ENCODE data around the gene CDK10.

CDK10 gene

DNA sequence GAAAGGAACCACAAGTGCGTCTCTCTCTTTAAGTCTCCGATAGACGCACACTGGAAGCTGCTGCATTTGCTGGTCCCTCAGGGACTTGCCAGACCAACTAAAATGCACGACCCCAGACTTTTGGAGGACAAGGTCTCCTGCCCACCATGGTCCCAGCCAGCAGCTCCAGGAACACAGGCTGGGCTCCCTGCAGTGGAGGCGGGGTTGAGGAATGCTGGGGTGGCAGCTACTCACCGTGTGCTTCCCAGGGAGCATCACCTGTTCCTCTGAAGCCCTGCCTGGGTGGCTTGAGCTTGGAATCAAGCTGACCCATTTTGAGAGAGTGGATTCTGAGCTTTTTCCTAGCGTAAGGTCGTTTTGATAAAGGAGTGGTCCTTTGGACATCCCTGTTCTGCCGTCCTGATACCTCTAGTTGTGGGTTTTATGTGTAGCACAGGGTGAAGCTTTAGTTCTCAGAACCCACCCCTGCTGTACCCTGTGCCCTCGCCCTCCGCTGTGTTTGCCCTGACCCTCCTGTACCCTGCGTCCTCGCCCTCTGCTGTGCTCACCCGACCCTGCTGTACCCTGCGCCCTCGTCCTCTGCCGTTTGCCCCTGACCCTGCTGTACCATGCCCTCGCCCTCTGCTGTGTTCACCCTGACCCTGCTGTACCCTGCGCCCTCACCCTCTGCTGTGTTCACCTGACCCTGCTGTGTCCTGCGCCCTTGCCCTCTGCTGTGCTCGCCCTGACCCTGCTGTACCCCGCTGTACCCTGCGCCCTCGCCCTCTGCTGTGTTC is 45.8 kb downstream of the CDK10 start:
- in situ Hi-C loops (cut with MboI; ENCODE audit: low sequenced_read_pairs): no loop called here

- in situ Hi-C loops (cut with MboI; ENCODE audit: low sequenced_read_pairs): no loop called here
Observed at GRCh38 chr16:89732918-89733242, 46.4 kb downstream of the CDK10 start.

- in situ Hi-C loops (cut with MboI; ENCODE audit: low sequenced_read_pairs): no loop called here
Observed at GRCh38 chr16:89733322-89733721, 46.8 kb downstream of the CDK10 start.

GRCh38 chr16:89733792-89734191 is 47.3 kb downstream of the CDK10 start:
- in situ Hi-C loops (cut with MboI; ENCODE audit: low sequenced_read_pairs): no loop called here

DNA sequence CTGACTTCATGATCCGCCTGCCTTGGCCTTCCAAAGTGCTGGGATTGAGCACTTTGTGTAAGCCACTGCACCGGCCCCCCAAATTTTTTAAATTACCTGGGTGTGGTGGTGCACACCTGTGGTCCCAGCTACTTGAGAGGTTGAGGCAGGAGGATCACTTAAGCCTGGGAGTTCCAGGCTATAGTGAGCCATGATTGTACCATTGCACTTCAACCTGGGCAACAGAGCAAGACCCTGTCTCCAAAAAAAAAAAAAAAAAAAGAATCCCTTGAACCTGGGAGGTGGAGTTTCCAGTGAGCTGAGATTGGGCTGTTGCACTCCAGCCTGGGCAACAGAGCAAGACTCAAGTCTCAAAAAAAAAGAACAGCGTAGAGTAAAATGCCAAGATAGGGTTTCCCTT is 50.1 kb downstream of the CDK10 start:
- in situ Hi-C loops (cut with MboI; ENCODE audit: low sequenced_read_pairs): no loop called here

GRCh38 chr16:89737341-89738071 is 51.0 kb downstream of the CDK10 start:
- in situ Hi-C loops (cut with MboI; ENCODE audit: low sequenced_read_pairs): no loop called here

DNA sequence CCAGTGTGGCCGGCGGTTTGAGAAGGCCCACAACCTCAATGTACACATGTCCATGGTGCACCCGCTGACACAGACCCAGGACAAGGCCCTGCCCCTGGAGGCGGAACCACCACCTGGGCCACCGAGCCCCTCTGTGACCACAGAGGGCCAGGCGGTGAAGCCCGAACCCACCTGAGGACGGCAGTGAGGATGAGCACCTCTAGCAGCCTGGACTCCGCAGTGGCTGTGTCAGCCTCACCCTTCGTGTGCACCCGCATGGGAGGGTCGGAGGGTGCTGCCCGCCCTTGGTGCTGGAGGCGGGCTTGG is 51.5 kb downstream of the CDK10 start:
- in situ Hi-C loops (cut with MboI; ENCODE audit: low sequenced_read_pairs): no loop called here

- in situ Hi-C loops (cut with MboI; ENCODE audit: low sequenced_read_pairs): no loop called here
Observed at GRCh38 chr16:89738538-89739317, 52.2 kb downstream of the CDK10 start.

- in situ Hi-C loops (cut with MboI; ENCODE audit: low sequenced_read_pairs): no loop called here
Observed at GRCh38 chr16:89739383-89739782, 52.9 kb downstream of the CDK10 start.

DNA sequence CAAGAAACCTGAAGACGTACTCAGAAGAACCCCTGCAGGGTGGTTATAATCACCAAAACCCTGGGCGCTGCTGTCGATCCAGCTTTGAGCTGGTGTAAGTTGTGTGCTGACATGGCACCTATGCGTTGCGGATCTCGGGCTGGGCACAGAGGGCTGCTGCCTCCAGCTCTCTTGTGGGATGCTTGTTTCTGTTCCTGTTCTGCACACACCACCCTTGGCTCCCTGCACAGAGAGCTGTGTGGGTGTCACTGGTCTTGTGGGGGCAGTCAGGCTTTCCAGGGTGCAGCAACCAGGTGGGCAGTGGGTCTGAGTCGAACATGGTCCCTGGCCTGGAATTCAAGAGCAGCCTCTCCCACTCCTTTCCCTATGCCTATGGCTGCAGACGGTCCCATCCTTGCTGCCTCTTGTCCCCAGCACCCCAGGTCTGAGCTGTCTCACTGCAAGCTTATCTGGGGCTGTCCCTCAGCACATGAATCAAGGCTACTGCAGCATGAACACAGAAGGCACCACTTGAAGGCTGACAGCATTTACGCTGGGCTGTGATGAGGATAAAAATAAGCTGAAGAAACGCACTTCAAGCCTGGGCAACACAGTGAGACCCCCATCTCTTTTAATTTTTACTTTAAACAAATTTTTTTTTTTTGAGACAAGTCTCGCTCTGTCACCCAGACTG is 55.0 kb downstream of the CDK10 start:
- in situ Hi-C loops (cut with MboI; ENCODE audit: low sequenced_read_pairs): no loop called here

GRCh38 chr16:89742948-89743347 is 56.5 kb downstream of the CDK10 start:
- in situ Hi-C loops (cut with MboI; ENCODE audit: low sequenced_read_pairs): no loop called here

DNA sequence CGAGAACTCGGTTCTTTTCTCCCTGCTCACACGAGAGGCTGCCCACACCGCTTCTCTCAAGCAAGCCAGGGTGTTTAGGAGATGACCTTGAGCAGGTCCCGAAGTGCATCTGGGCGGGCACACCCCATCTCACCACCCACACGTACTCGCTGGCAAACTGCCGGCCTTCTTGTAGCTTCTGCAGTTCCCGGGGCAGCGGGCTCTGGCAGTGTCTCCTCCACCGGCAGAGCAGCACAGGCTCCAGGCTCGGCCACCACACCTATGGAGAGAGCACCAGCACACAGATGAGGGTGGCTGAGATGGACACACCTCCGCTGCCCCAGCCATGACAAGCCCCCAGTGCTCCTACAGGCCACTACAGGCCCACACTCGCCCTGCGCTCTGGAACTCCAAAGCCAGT is 58.3 kb downstream of the CDK10 start:
- in situ Hi-C loops (cut with MboI; ENCODE audit: low sequenced_read_pairs): no loop called here
